HG02884 (cell line): ENCODE results near the gene SCN10A.

Source experiments
- ATAC-seq: cut with Tn5 transposase; IDR thresholded peaks from one replicate; pipeline ENCODE4 v1.9.1; 2021; ENCODE audit warnings: mild to moderate bottlenecking, moderate library complexity; ENCODE audit not compliant: unreplicated experiment

The SCN10A gene

GRCh38 chr3:38816026-38816425, at the start of gene SCN10A:
Gene SCN10A, minus strand, starts transcription at chr3:38816217. Its CDS starts 22,207 bp downstream, at chr3:38794010.
- no peak for ATAC-seq

GRCh38 chr3:38853011-38853410, 37.0 kb upstream of the SCN10A start:
- no peak for ATAC-seq

- ATAC-seq = no peak
Observed at GRCh38 chr3:38843898-38844297, 27.9 kb upstream of the SCN10A start.

GRCh38 chr3:38842266-38842965, 26.4 kb upstream of the SCN10A start:
- no peak for ATAC-seq

- no peak for ATAC-seq
Observed at GRCh38 chr3:38840987-38841386, 25.0 kb upstream of the SCN10A start.

- ATAC-seq = no peak
Observed at GRCh38 chr3:38837358-38837757, 21.3 kb upstream of the SCN10A start.

GRCh38 chr3:38836561-38836960, 20.5 kb upstream of the SCN10A start:
- no peak for ATAC-seq

- ATAC-seq = no peak
Observed at GRCh38 chr3:38835939-38836338, 19.9 kb upstream of the SCN10A start.

- ATAC-seq = no peak
Observed at GRCh38 chr3:38834717-38835116, 18.7 kb upstream of the SCN10A start.

GRCh38 chr3:38834110-38834509, 18.1 kb upstream of the SCN10A start:
- ATAC-seq = no peak

GRCh38 chr3:38829404-38829803, 13.4 kb upstream of the SCN10A start:
- no peak for ATAC-seq

GRCh38 chr3:38828681-38829080, 12.7 kb upstream of the SCN10A start:
- no peak for ATAC-seq

GRCh38 chr3:38827791-38828190, 11.8 kb upstream of the SCN10A start:
- ATAC-seq = no peak

GRCh38 chr3:38826001-38826400, 10.0 kb upstream of the SCN10A start:
- no peak for ATAC-seq

- ATAC-seq = no peak
Observed at GRCh38 chr3:38824349-38824748, 8.3 kb upstream of the SCN10A start.

GRCh38 chr3:38823722-38824121, 7.7 kb upstream of the SCN10A start:
- ATAC-seq = no peak

GRCh38 chr3:38823186-38823585, 7.2 kb upstream of the SCN10A start:
- ATAC-seq = no peak

GRCh38 chr3:38811822-38812221, 4.2 kb downstream of the SCN10A start:
- ATAC-seq = no peak

- no peak for ATAC-seq
Observed at GRCh38 chr3:38805765-38806386, 10.1 kb downstream of the SCN10A start.

GRCh38 chr3:38805004-38805403, 11.0 kb downstream of the SCN10A start:
- no peak for ATAC-seq

GRCh38 chr3:38800511-38800910, 15.5 kb downstream of the SCN10A start:
- no peak for ATAC-seq

GRCh38 chr3:38793721-38794120, 22.3 kb downstream of the SCN10A start:
- no peak for ATAC-seq

GRCh38 chr3:38792983-38793382, 23.0 kb downstream of the SCN10A start:
- ATAC-seq = no peak
